ENCODE data around the gene COIL. TPM values are rescaled to one million over a fixed set of nuclear protein-coding genes. Genes with fewer than 3 reads are reported as not detected.

The COIL gene
- total and polyA plus RNA-seq, 2 of the 13 experiments (the other 11 are each of a cell fraction or from before 2014, with no cell fraction given): 8.1 to 29.4 TPM

- TF ChIP-seq TEAD3 (CRISPR knock-in tag; optimal IDR thresholded peaks at IDR 0.05; ENCODE audit: borderline replicate concordance): peak; percentile 65
- TF ChIP-seq AKAP8 (CRISPR knock-in tag; IDR thresholded peaks at IDR 0.05): 0 out of 2 replicates have a peak, but pooled peaks have one; percentile 46
- peak; percentile 26; the same call in 1 of the 2 replicates for TF ChIP-seq HINFP (CRISPR knock-in tag; IDR thresholded peaks at IDR 0.05; ENCODE audit: low read depth)
- 0 out of 2 replicates have a peak, but pooled peaks have one; percentile 21 for TF ChIP-seq ZFYVE20 (CRISPR knock-in tag; IDR thresholded peaks at IDR 0.05; ENCODE audit: borderline replicate concordance, low read depth)
- peak; percentile 66; the same call in 1 of the 2 replicates for TF ChIP-seq HOXA9 (CRISPR knock-in tag; IDR thresholded peaks at IDR 0.05; ENCODE audit: borderline replicate concordance)
- TF ChIP-seq EP300 (IDR thresholded peaks at IDR 0.05; ENCODE audit: low read depth in 2 of 2, low read length in 2 of 2): peak; percentile 13 to 28; a peak in 1 of 4 replicates
- no peak; the same call in 1 of the 2 replicates for TF ChIP-seq EP300 (CRISPR knock-in tag; IDR thresholded peaks at IDR 0.05; ENCODE audit: borderline replicate concordance)
- TF ChIP-seq FOXK2 (IDR thresholded peaks at IDR 0.05): no peak
- peak; percentile 69; the same call in 1 of the 2 replicates for TF ChIP-seq ZHX1 (CRISPR knock-in tag; IDR thresholded peaks at IDR 0.05; ENCODE audit: low read depth)
- peak; percentile 77; the same call in 1 of the 2 replicates for TF ChIP-seq ZNF224 (CRISPR knock-in tag; IDR thresholded peaks at IDR 0.05)
- TF ChIP-seq PRDM15 (CRISPR knock-in tag; IDR thresholded peaks at IDR 0.05): no peak
- no peak; the same call in 1 of the 2 replicates for TF ChIP-seq ZNF709 (CRISPR knock-in tag; IDR thresholded peaks at IDR 0.05)
- peak; percentile 66; the same call in 1 of the 2 replicates for TF ChIP-seq ZNF570 (CRISPR knock-in tag; IDR thresholded peaks at IDR 0.05; ENCODE audit: borderline replicate concordance)
- peak; percentile 68 for TF ChIP-seq MAX (IDR thresholded peaks at IDR 0.05)
- TF ChIP-seq NFIB (CRISPR knock-in tag; IDR thresholded peaks at IDR 0.05; ENCODE audit: borderline replicate concordance): no peak
- peak; percentile 69 for TF ChIP-seq CREB3 (CRISPR knock-in tag; IDR thresholded peaks at IDR 0.05)
- no peak for TF ChIP-seq FOXO4 (CRISPR knock-in tag; conservative IDR thresholded peaks at IDR 0.05)
These were observed 46.8 kb downstream of the COIL start, which contains the start of gene TRIM25 (continued) for GRCh38 chr17:56913867-56914580.
